ENCODE results near the gene EIF3CL.
"Not testable (repeated sequence)": the region's sequence is repeated elsewhere in the genome, so short reads cannot be mapped to it uniquely, and the experiment has no call there.

GRCh38 chr16:28335678-28336077 is 68.0 kb downstream of the EIF3CL start:
- TF ChIP-seq CTCF, POLR2A (IDR thresholded peaks at IDR 0.05): not testable (repeated sequence)
